ENCODE results near the gene LOC101059915.

LOC101059915 gene

DNA sequence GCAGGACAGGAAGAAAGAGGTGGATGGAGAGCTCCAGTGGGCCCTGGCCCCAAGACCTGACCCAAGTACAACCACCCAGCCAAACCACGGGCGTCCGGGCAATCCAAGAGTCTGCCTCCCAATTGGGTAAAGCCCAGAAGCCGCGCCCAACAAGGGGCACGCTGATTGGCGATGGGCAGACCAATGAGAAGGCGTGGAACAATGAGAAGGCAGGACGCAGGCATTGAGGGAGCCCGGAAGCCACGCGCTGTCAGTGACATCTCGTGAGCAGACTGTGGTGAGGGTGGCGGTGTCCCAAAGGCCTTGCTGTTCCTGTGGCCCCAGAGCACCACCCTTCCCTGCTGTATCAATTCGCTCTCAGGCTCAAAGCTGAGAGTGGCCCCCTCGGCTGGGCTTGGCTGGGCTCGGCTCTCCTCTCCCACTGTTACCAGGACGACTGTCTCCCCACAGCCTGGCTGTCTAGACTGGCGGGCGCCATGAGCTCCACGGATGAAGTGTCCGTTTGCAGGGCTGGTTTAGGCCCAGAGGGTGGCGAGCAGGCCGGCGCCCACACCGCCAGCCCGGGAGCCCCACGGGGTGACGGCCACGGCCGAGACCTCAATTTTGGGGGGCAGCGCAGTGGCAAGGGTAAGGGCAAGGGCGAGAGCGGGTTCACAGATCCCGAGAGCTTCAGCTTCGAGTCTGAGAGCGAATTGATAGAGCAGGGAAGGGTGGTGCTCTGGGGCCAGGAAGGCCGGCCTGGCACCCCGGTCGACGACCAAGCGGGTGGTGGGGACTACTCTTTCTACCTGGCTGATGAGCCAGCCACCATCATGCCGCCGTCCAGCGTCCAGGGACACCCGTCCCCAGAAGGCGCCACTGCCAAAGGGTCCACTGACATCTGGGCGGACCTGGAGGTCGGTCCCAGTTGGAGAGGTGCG, at the start of gene LOC101059915:
Gene LOC101059915, plus strand, starts transcription at position 219 of the 920 bp plus-strand sequence.
- no peak for DNase-seq

GRCh38 chrX:71617742-71618141, 49.6 kb upstream of the LOC101059915 start:
- DNase-seq = no peak

DNA sequence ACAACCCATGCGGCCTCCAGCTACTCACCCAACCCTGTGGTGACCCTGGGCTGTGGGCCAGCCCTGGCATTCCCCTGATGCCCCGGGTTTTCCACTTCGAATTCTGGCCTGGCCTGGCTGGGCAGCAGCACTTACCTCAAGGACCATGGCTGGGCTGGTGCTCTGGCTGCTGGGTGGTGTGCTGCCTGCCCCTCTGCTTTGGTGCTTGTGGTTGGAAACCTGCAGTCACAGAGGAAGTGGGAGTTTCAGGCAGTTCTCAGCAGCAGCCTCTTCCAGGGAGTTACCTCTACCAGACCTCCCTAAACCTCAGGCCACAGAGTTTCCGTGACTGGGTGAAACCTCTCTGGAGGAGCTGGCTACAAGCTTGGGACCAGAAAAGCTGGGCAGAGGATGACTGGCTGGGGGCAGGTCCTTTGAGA, 49.0 kb upstream of the LOC101059915 start, which contains the start of gene CXCR3:
Gene CXCR3, minus strand, starts transcription at position 209 of the 419 bp plus-strand sequence. Its CDS starts 62 bp downstream, at position 147.
- DNase-seq = no peak

- no peak for DNase-seq
Observed at GRCh38 chrX:71618787-71619186, 48.6 kb upstream of the LOC101059915 start.

DNA sequence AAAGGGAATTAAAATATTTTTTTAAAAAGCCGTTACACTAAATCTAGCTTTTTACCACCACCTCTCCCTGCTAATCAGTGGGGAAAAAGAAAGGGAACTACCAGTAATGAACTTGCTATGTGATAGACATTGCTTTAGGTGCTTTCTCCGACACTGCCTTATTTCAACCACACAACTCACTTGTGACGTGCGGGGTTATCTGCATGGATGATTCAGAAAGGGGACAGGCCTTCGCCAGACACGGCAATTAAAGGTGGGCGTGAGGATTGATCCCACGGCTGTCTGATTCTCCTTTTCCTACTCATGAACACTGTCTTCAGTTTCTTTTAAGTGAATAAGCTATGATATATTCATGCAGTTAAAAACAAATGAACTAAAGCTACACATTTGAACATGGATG, 48.2 kb upstream of the LOC101059915 start:
- DNase-seq = no peak

DNA sequence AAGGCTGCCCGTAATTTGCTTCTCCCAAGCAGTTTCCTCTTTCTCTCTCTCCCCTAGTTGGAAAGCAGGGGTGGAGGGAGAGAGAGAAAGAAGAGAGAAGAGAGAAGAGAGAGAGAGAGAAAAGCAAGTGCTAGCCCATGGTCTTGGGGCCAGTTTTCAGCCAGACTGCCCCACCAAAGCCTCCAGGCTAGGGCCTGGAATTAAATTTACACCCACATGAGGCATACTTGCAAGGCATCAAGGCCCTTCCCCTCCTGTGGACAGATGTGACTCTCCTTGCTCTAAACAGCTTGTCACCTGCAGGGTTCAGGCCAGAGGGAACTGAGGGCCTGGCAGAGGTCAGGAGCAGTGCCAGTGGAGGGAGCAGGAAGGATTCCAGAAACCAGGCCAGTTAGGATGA, 47.4 kb upstream of the LOC101059915 start:
- DNase-seq = no peak

DNA sequence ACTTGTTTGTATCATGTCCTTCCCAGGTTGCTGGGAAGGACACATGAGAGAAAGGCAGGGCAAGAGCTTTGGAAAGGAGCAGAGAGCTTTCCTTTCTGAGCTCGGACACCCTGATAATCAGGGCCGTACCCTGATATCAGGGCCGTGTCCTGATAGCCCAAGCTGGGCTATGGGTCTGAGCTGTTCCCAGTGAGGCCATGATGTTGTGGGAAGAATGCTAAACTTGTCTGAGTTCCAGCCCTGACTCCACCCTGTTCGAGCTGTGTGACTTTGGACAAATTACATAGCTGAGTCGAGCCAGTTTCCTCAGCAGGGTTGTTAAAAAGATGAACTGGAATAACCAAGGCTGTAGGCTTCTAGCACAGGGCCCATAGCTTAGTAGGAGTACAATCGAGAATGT, 45.7 kb upstream of the LOC101059915 start:
- DNase-seq = no peak

- DNase-seq = no peak
Observed at GRCh38 chrX:71622032-71622575, 45.2 kb upstream of the LOC101059915 start.

GRCh38 chrX:71622576-71623450, 44.5 kb upstream of the LOC101059915 start:
- peak; percentile 8 for DNase-seq

GRCh38 chrX:71623714-71624113, 43.6 kb upstream of the LOC101059915 start:
- no peak for DNase-seq

DNA sequence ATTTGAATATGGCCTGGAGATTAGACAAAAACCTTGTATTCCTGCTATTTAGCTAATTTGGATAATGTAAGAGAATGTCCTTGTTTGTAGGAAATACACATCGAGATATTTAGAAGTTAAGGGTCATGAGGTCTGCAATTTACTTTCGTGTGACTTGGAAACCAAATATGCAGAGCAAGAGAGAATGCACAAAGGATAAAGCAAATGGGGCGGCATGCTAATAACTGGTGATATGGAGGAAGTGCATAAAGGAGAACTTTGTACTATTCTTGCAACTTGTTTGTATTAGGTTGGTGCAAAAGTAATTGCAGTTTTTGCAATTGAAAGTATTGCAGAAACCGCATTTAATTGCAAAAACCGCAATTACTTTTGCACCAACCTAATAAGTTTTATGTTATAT, 41.9 kb upstream of the LOC101059915 start:
- DNase-seq = no peak

GRCh38 chrX:71626576-71626975, 40.8 kb upstream of the LOC101059915 start:
- DNase-seq = no peak

GRCh38 chrX:71627588-71628404, 39.5 kb upstream of the LOC101059915 start:
- DNase-seq = no peak

DNA sequence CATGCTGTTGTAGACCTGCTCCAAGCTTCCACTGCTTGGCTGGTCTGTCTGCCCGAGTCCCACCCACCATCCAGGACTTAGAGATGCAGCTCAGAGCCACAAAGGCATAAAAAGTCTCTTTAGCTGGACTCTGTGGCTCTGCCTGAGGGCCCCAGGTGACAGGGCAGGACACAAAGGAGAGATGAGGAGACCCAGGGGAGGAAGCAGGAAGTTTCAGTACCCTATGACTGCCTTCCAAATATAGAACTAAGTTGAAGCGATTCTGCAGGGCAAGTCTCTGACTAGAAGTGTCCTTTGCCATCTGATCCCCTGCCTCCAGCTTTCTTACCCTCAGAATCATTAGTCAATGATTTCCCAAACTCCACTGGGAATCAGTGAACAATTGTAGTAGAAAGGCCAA, 37.9 kb upstream of the LOC101059915 start:
- no peak for DNase-seq

- DNase-seq = no peak
Observed at GRCh38 chrX:71632923-71633657, 34.3 kb upstream of the LOC101059915 start.

DNA sequence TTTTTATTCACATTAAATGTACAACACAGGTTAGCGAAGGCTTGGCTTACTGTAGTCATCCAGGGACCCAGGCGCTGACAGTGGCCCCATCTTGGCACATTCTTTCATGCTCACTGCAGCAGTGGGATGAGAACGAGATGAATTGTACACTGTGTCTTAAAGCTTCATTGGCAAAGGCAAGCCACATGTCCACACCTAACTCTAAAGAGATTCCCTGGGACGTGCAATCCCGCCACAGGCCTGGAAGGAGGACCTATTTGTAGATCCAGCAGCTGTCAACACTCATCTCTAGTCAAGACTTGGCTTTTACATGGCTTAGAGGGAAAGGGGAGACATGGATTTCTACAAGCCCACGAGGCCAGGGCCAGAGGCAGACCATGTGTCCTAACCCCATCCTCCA, 33.0 kb upstream of the LOC101059915 start:
- DNase-seq = no peak

GRCh38 chrX:71636438-71637252, 30.7 kb upstream of the LOC101059915 start:
- no peak for DNase-seq

GRCh38 chrX:71637253-71637618, 30.1 kb upstream of the LOC101059915 start:
- no peak for DNase-seq

DNA sequence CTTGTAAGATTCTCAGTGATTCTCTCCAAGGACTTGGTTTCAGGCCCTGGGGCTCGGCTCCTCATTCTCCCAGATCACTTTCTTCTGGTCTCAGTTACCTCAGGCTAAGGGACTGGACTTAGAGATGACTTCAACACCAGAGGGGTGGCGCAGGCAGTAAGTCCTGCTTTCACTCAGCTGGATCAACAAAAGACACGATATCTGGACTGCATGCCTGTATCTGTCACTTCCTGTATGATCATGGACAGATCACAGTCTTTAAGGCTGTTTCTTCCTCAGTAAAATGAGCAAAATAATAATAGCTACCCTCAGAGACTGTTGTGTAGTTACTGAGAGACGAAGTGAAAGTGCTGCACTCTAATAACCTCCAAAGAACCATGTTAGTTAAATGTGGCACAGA, 29.5 kb upstream of the LOC101059915 start:
- DNase-seq = no peak

DNA sequence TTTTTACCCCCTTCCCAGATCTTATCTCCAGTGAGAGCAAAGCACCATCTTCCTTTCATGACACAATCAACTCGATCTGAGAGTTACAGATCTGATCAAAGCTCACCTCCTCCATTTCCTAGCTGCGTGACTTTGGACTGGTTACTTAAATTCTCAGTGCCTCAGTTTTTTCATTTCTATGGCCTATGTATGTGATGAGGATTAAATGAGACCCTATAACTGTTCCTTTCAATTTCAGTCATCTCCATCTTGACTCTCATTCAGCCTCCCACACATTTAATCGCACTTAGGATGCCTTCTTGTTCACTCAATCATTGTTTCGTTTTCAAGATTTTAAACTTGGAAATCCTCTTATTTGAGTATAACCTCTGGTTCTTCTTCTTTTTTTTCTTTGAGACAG, 28.9 kb upstream of the LOC101059915 start:
- DNase-seq = no peak
